HepG2 (cell line): ENCODE results near the gene IGFBP7. TPM values are rescaled to one million over a fixed set of nuclear protein-coding genes. Genes with fewer than 3 reads are reported as not detected.
A peak's percentile ranks its signal among the peaks of the same experiment; 100 is the strongest.
"Not testable (repeated sequence)": the region's sequence is repeated elsewhere in the genome, so short reads cannot be mapped to it uniquely, and the experiment has no call there.

Source experiments
- ATAC-seq: fragments of 200-7000 bp; cut with Tn5 transposase; 3 replicates; pipeline ENCODE4 v1.9.1; 2020; ENCODE audit warnings: mild to moderate bottlenecking, moderate library complexity
- BruUV-seq: library from RNA; stranded (reverse); fragments of 400-500 nt; replicated peaks from 2 replicates; lab custom pipeline; 2021; lab: Mats Ljungman, UMichigan
- CTCF ChIA-PET: fragments of 300-600 bp; formaldehyde crosslinking; extraction: SDS; loops from one replicate; lab custom pipeline; 2021; ENCODE audit warnings: low total read pairs, inconsistent platforms, low intra/inter-chr PET ratio; lab: Yijun Ruan, JAX
- POLR2A ChIA-PET: fragments of 350-600 bp; sonication (Branson Sonifier 250); formaldehyde crosslinking; loops from one replicate; lab custom pipeline; 2020; ENCODE audit warnings: antibody characterized with exemption, inconsistent platforms; lab: Yijun Ruan, JAX
- DNase-seq: peaks from one replicate; pipeline ENCODE4 v3.0.0-alpha.2; 2015; ENCODE audit warnings: low spot score
- FAIRE-seq: peaks from 3 replicates; lab custom pipeline; 2011; peaks lifted over from hg19 to GRCh38; lab: Jason Lieb, UNC
- H2AFZ ChIP-seq: one replicate; pipeline ENCODE4 v1.6.1; 2011; ENCODE audit warnings: low read length, inconsistent platforms
- H3K27ac ChIP-seq: fragments of 300-600 bp; 3 replicates; pipeline ENCODE4 v1.8.0; 2011; ENCODE audit warnings: mixed run types, mild to moderate bottlenecking, mixed read lengths, low read length, inconsistent platforms; ENCODE audit not compliant: insufficient read depth; ENCODE audit errors: extremely low read length
- H3K27me3 ChIP-seq, 2 experiments: fragments of 200-600 bp in 1 of 2; 2 replicates in 1 of 2; 3 replicates in 1 of 2; pipeline versions ENCODE4 v1.6.0 to v1.8.0; 2011; ENCODE audit warnings: low read length in 2 of 2, mild to moderate bottlenecking in 2 of 2, moderate library complexity in 2 of 2, inconsistent platforms in 1 of 2; ENCODE audit not compliant: insufficient read depth in 2 of 2, control insufficient read depth in 1 of 2
- H3K36me3 ChIP-seq, 2 experiments: fragments of 200-600 bp in 1 of 2; replicated peaks in 1 of 2; 2 replicates in 1 of 2; 3 replicates in 1 of 2; pipeline versions ENCODE4 v1.5.1 to v1.8.0; 2011; ENCODE audit warnings: low read length in 2 of 2, inconsistent platforms in 1 of 2; ENCODE audit not compliant: insufficient read depth in 2 of 2, control insufficient read depth in 1 of 2
- H3K4me1 ChIP-seq: 2 replicates; pipeline ENCODE4 v1.5.1; 2012; ENCODE audit warnings: low read length, inconsistent platforms; ENCODE audit not compliant: insufficient read depth
- H3K4me2 ChIP-seq: 2 replicates; pipeline ENCODE4 v1.6.0; 2011; ENCODE audit warnings: low read depth, low read length, inconsistent platforms
- H3K4me3 ChIP-seq, 3 experiments: fragments of 200-600 bp in 1 of 3; sonication (generic), shearing (Covaris generic) in 1 of 3; replicated peaks in 1 of 3; 2 replicates each; pipeline ENCODE4 v1.5.1; 2011 to 2016; ENCODE audit warnings: low read length in 3 of 3, inconsistent platforms in 2 of 3, low read depth in 2 of 3, mild to moderate bottlenecking in 2 of 3, control low read depth in 1 of 3, mixed read lengths in 1 of 3; ENCODE audit not compliant: insufficient read depth in 1 of 3
- H3K79me2 ChIP-seq: one replicate; pipeline ENCODE4 v1.6.1; 2011; ENCODE audit warnings: low read length, inconsistent platforms; ENCODE audit not compliant: insufficient read depth
- H3K9ac ChIP-seq: 2 replicates; pipeline ENCODE4 v1.6.0; 2011; ENCODE audit warnings: mild to moderate bottlenecking, low read depth, low read length, inconsistent platforms; ENCODE audit not compliant: insufficient read depth
- H3K9me3 ChIP-seq: 2 replicates; pipeline ENCODE4 v1.5.1; 2012; ENCODE audit warnings: mild to moderate bottlenecking, low read length
- H4K20me1 ChIP-seq: 2 replicates; pipeline ENCODE4 v1.6.0; 2011; ENCODE audit warnings: inconsistent platforms, mild to moderate bottlenecking, low read length, moderate library complexity; ENCODE audit not compliant: insufficient read depth
- CEBPB ChIP-seq: IDR thresholded peaks from 2 replicates; pipeline ENCODE4 v1.6.1; 2011; ENCODE audit warnings: low read depth, low read length, improper control_type of control experiment, borderline replicate concordance
- NR2F1 ChIP-seq, 2 experiments: fragments of 450-650 bp in 1 of 2; formaldehyde crosslinking in 1 of 2; IDR thresholded peaks; 2 replicates each; pipeline versions ENCODE4 v1.5.0 to v1.6.1; 2016 to 2020; ENCODE audit warnings: mild to moderate bottlenecking in 1 of 2, missing compliant biosample characterization in 1 of 2, missing genetic modification reagents in 1 of 2, moderate library complexity in 1 of 2
- NR2F6 ChIP-seq, 2 experiments: IDR thresholded peaks; 2 replicates each; pipeline ENCODE4 v1.6.1; 2016; ENCODE audit warnings: antibody characterized with exemption in 1 of 2, mild to moderate bottlenecking in 1 of 2
- WGBS: methylation state at CpG from one replicate; pipeline ENCODE4 v1.1.6; 2017; ENCODE audit warnings: low lambda C conversion rate; 5-methylcytosine and 5-hydroxymethylcytosine counted together
- in situ Hi-C: cut with HindIII; loops from 2 replicates; pipeline ENCODE4 v1.10.0; 2017; ENCODE audit warnings: low pct_unique_long_range_greater_than_20kb; ENCODE audit not compliant: extremely low pct_ligation_motif_present
- intact Hi-C: fragments of 100-400 bp; cut with micrococcal nuclease; formaldehyde crosslinking; loops from one replicate; pipeline ENCODE4 v1.10.0; 2022; ENCODE audit not compliant: unreplicated experiment
- polyA plus RNA-seq, 8 experiments: library from polyadenylated mRNA; depleted of rRNA in 3 of 8; stranded (reverse) in 7 of 8; unstranded in 1 of 8; fragments of >200 nt; fragmentation: Illumina TruSeq in 4 of 8; extraction: Trizol in 4 of 8; gene quantifications; 2 replicates each; pipeline versions ENCODE4 v1.2.1 to v1.2.3, GENCODE V29; 2011 to 2016; ENCODE audit warnings: low read depth in 4 of 8, missing spikeins in 1 of 8, mixed read lengths in 1 of 8; ENCODE audit not compliant: insufficient read depth in 1 of 8
- total RNA-seq, 5 experiments: library from RNA; depleted of rRNA; stranded (reverse); fragments of >200 nt; fragmentation: Illumina TruSeq; extraction: Trizol; gene quantifications; 2 replicates each; pipeline ENCODE4 v1.2.3, GENCODE V29; 2016; ENCODE audit warnings: low read depth in 1 of 5
- TF ChIP-seq, protein P1 (sequence below): sonication (generic); formaldehyde crosslinking; IDR thresholded peaks from 2 replicates; pipeline ENCODE4 v1.5.0; 2020; ENCODE audit warnings: mild to moderate bottlenecking, missing genetic modification reagents
- TF ChIP-seq, protein P2 (sequence below): sonication (generic); formaldehyde crosslinking; IDR thresholded peaks from 2 replicates; pipeline ENCODE4 v1.4.0; 2020; ENCODE audit warnings: missing genetic modification reagents, mild to moderate bottlenecking, borderline replicate concordance

Gene IGFBP7
- total and polyA plus RNA-seq, 2 of the 13 experiments (the other 11 are each of a cell fraction or from before 2014, with no cell fraction given), result 1.1 to 1.3 TPM

DNA sequence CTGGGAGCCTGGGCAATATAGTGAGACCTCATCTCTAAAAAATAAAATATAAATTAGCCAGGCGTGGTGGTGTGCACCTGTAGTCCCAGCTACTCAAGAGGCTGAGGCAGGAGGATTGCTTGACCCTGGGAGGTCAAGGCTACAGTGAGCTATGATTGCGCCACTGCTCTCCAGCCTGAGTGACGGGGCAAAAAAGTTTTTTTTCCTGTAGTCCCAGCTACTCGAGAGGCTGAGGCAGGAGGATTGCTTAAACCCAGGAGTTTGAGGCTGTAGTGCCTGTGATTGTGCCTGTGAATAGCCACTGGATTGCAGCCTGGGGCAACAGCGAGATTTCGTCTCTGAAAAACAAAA is 49.5 kb downstream of the IGFBP7 start:
- H3K36me3 ChIP-seq, H3K9ac ChIP-seq, H3K9me3 ChIP-seq, FAIRE-seq, H2AFZ ChIP-seq, DNase-seq, BruUV-seq, H3K4me1 ChIP-seq, H3K4me3 ChIP-seq, H3K27me3 ChIP-seq, H4K20me1 ChIP-seq, intact Hi-C loops, POLR2A ChIA-PET, CTCF ChIA-PET, H3K79me2 ChIP-seq, H3K27ac ChIP-seq, ATAC-seq, H3K4me2 ChIP-seq: not testable (repeated sequence)
- TF ChIP-seq NR2F1 (CRISPR knock-in tag; IDR thresholded peaks at IDR 0.05) (peak; percentile 49 to 74; a peak in 3 of 4 replicates), NR2F6 (IDR thresholded peaks at IDR 0.05) (peak; percentile 54; the same call in 1 of the 2 replicates), NR2F6 (CRISPR knock-in tag; IDR thresholded peaks at IDR 0.05) (peak; percentile 63), CEBPB (peak; percentile 20; the same call in 1 of the 2 replicates)
- TF ChIP-seq, protein P1, sequence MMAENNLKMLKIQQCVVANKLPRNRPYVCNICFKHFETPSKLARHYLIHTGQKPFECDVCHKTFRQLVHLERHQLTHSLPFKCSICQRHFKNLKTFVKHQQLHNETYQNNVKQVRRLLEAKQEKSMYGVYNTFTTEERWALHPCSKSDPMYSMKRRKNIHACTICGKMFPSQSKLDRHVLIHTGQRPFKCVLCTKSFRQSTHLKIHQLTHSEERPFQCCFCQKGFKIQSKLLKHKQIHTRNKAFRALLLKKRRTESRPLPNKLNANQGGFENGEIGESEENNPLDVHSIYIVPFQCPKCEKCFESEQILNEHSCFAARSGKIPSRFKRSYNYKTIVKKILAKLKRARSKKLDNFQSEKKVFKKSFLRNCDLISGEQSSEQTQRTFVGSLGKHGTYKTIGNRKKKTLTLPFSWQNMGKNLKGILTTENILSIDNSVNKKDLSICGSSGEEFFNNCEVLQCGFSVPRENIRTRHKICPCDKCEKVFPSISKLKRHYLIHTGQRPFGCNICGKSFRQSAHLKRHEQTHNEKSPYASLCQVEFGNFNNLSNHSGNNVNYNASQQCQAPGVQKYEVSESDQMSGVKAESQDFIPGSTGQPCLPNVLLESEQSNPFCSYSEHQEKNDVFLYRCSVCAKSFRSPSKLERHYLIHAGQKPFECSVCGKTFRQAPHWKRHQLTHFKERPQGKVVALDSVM (CRISPR knock-in tag), result peak; percentile 61
- TF ChIP-seq, protein P2, sequence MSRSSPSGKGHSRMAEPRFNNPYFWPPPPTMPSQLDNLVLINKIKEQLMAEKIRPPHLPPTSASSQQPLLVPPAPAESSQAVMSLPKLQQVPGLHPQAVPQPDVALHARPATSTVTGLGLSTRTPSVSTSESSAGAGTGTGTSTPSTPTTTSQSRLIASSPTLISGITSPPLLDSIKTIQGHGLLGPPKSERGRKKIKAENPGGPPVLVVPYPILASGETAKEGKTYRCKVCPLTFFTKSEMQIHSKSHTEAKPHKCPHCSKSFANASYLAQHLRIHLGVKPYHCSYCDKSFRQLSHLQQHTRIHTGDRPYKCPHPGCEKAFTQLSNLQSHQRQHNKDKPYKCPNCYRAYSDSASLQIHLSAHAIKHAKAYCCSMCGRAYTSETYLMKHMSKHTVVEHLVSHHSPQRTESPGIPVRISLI, result peak; percentile 19; the same call in 1 of the 2 replicates
- in situ Hi-C loops, result loop anchor here (5.0 kb wide), 1 partner anchor 92 kb away; no protein-coding TSS in a partner anchor
- whole genome bisulfite sequencing, result 28% methylated on average over 6 of the region's 6 CpGs
